Activated gamma-delta T cell treated with Interleukin-2 at 50 U/mL for 16 hours (primary cell): Measurements from ENCODE around the gene RPTOR.
A peak's percentile ranks its signal among the peaks of the same experiment; 100 is the strongest.
"Not testable (repeated sequence)": the region's sequence is repeated elsewhere in the genome, so short reads cannot be mapped to it uniquely, and the experiment has no call there.

Experiments used
- DNase-seq: peaks from one replicate; pipeline ENCODE4 v3.0.0-alpha.2; 2020

The RPTOR gene

GRCh38 chr17:80790021-80790765 is 245.6 kb downstream of the RPTOR start:
- peak; percentile 29 for DNase-seq

- no peak for DNase-seq
Observed at GRCh38 chr17:80790981-80791742, 246.5 kb downstream of the RPTOR start.

- DNase-seq = no peak
Observed at GRCh38 chr17:80791758-80792284, 247.2 kb downstream of the RPTOR start.

- DNase-seq = no peak
Observed at GRCh38 chr17:80792373-80792781, 247.7 kb downstream of the RPTOR start.

- no peak for DNase-seq
Observed at GRCh38 chr17:80793421-80793820, 248.8 kb downstream of the RPTOR start.

GRCh38 chr17:80793851-80794267 is 249.2 kb downstream of the RPTOR start:
- no peak for DNase-seq

- no peak for DNase-seq
Observed at GRCh38 chr17:80794281-80795089, 249.8 kb downstream of the RPTOR start.

- DNase-seq = no peak
Observed at GRCh38 chr17:80795090-80795580, 250.5 kb downstream of the RPTOR start.

- DNase-seq = no peak
Observed at GRCh38 chr17:80795754-80796153, 251.1 kb downstream of the RPTOR start.

- no peak for DNase-seq
Observed at GRCh38 chr17:80796430-80796861, 251.8 kb downstream of the RPTOR start.

- not testable (repeated sequence) for DNase-seq
Observed at GRCh38 chr17:80797222-80797621, 252.6 kb downstream of the RPTOR start.

- no peak for DNase-seq
Observed at GRCh38 chr17:80797741-80798594, 253.3 kb downstream of the RPTOR start.

GRCh38 chr17:80798595-80799537 is 254.2 kb downstream of the RPTOR start:
- no peak for DNase-seq

GRCh38 chr17:80799538-80800480 is 255.2 kb downstream of the RPTOR start:
- DNase-seq = no peak

- no peak for DNase-seq
Observed at GRCh38 chr17:80800481-80801391, 256.1 kb downstream of the RPTOR start.

- no peak for DNase-seq
Observed at GRCh38 chr17:80802626-80803450, 258.2 kb downstream of the RPTOR start.
